GM23248 (cell line): Measurements from ENCODE around the gene SLC25A22. TPM values are rescaled to one million over a fixed set of nuclear protein-coding genes. Genes with fewer than 3 reads are reported as not detected.

Experiments
- DNase-seq: peaks from one replicate; pipeline ENCODE4 v3.0.0-alpha.2; 2015
- H2AFZ ChIP-seq: fragments of 200-600 bp; sonication (generic); 2 replicates; pipeline ENCODE4 v1.6.1; 2016; ENCODE audit warnings: antibody characterized with exemption
- H3F3A ChIP-seq: fragments of 200-600 bp; sonication (generic); 2 replicates; pipeline ENCODE4 v1.6.1; 2016; ENCODE audit warnings: mild to moderate bottlenecking, antibody characterized with exemption, mixed run types; ENCODE audit not compliant: insufficient read depth
- H3K27ac ChIP-seq: fragments of 200-600 bp; sonication (generic); 2 replicates; pipeline ENCODE4 v1.5.1; 2016; ENCODE audit warnings: mild to moderate bottlenecking
- H3K27me3 ChIP-seq: fragments of 200-600 bp; sonication (generic); replicated peaks from 2 replicates; pipeline ENCODE4 v1.6.1; 2016; ENCODE audit warnings: mild to moderate bottlenecking; ENCODE audit not compliant: insufficient read depth
- H3K36me3 ChIP-seq: fragments of 200-600 bp; sonication (generic); 2 replicates; pipeline ENCODE4 v1.6.1; 2016; ENCODE audit warnings: low read depth, mild to moderate bottlenecking
- H3K4me1 ChIP-seq: fragments of 200-600 bp; sonication (generic); 2 replicates; pipeline ENCODE4 v1.6.1; 2016; ENCODE audit warnings: mild to moderate bottlenecking; ENCODE audit not compliant: insufficient read depth
- H3K4me2 ChIP-seq: fragments of 200-600 bp; sonication (generic); one replicate; pipeline ENCODE4 v1.6.1; 2016; ENCODE audit warnings: mild to moderate bottlenecking; ENCODE audit not compliant: unreplicated experiment
- H3K4me3 ChIP-seq: fragments of 200-600 bp; sonication (generic); 2 replicates; pipeline ENCODE4 v1.5.1; 2016; ENCODE audit warnings: mild to moderate bottlenecking
- H3K79me2 ChIP-seq: fragments of 200-600 bp; sonication (generic); 2 replicates; pipeline ENCODE4 v1.6.1; 2016; ENCODE audit warnings: mild to moderate bottlenecking; ENCODE audit not compliant: insufficient read depth
- H3K9ac ChIP-seq: fragments of 200-600 bp; sonication (generic); 2 replicates; pipeline ENCODE4 v1.6.1; 2016; ENCODE audit warnings: mild to moderate bottlenecking
- H3K9me2 ChIP-seq: fragments of 200-600 bp; sonication (generic); 2 replicates; pipeline ENCODE4 v1.6.1; 2016; ENCODE audit warnings: mixed run types, mild to moderate bottlenecking, moderate library complexity; ENCODE audit not compliant: insufficient read depth
- H3K9me3 ChIP-seq: fragments of 200-600 bp; sonication (generic); one replicate; pipeline ENCODE4 v1.6.1; 2017; ENCODE audit warnings: low read depth
- H4K20me1 ChIP-seq: fragments of 200-600 bp; sonication (generic); 2 replicates; pipeline ENCODE4 v1.6.0; 2016; ENCODE audit not compliant: insufficient read depth
- EZH2 ChIP-seq: fragments of 200-600 bp; sonication (generic); IDR thresholded peaks from 2 replicates; pipeline ENCODE4 v1.6.1; 2018; ENCODE audit warnings: antibody characterized with exemption, mild to moderate bottlenecking; ENCODE audit not compliant: insufficient read depth, poor library complexity, severe bottlenecking
- EZH2phosphoT487 ChIP-seq: fragments of 200-600 bp; sonication (generic); IDR thresholded peaks from 2 replicates; pipeline ENCODE4 v1.6.1; 2018; ENCODE audit warnings: antibody characterized with exemption, moderate library complexity, mild to moderate bottlenecking, low read depth; ENCODE audit not compliant: insufficient read depth
- WGBS, 2 experiments: methylation state at CpG; one replicate each; pipeline ENCODE4 v1.1.6; 2015 to 2017; ENCODE audit warnings: low lambda C conversion rate in 2 of 2, low coverage in 1 of 2; ENCODE audit errors: missing lambda C conversion rate in 2 of 2; 5-methylcytosine and 5-hydroxymethylcytosine counted together
- in situ Hi-C: fragments of 300-500 bp; cut with MboI; formaldehyde crosslinking; loops from 2 replicates; pipeline ENCODE4 v1.15.0; 2020
- polyA plus RNA-seq: library from polyadenylated mRNA; unstranded; fragments of >200 nt; fragmentation: Nextera tagmentation; extraction: Ambion mirVana; gene quantifications from 2 replicates; pipeline ENCODE4 v1.2.1, GENCODE V29; 2016
- total RNA-seq: library from RNA; depleted of rRNA; stranded (reverse); fragments of >200 nt; shearing (Covaris generic); gene quantifications from 2 replicates; pipeline ENCODE4 v1.2.3, GENCODE V29; 2014

Gene SLC25A22
- total and polyA plus RNA-seq, 2 experiments from 2014 or later, result 10.5 to 19.4 TPM

GRCh38 chr11:821512-822371 lies 23.7 kb upstream of the SLC25A22 start:
- DNase-seq, result no peak
- 84 to 88% methylated on average over 18 to 22 of the region's 22 CpGs for WGBS, 2 experiments
- H3F3A ChIP-seq, result peaks cover 3% of the 10 kb centered on the region; the same call in 1 of the 2 replicates
- H3K27me3 ChIP-seq, result peaks cover 3% of the 10 kb centered on the region; the same call in 1 of the 2 replicates
- H3K79me2 ChIP-seq, result peaks cover 38% of the 10 kb centered on the region
- H2AFZ ChIP-seq, result no peak overlapping the region
- H3K27ac ChIP-seq, result peak overlapping the region; percentile 77
- H3K4me1 ChIP-seq, result peaks cover 18% of the 10 kb centered on the region
- peak overlapping the region; percentile 79 for H3K4me3 ChIP-seq
- peaks cover 3% of the 10 kb centered on the region; the same call in 1 of the 2 replicates for H3K36me3 ChIP-seq
- peak overlapping the region; percentile 92; the same call in 1 of the 2 replicates for H3K9ac ChIP-seq
- TF ChIP-seq EZH2 (no peak), EZH2phosphoT487 (no peak)
- H4K20me1 ChIP-seq, result no peaks in the 10 kb centered on the region
- no peaks in the 10 kb centered on the region for H3K9me2 ChIP-seq
- no peaks in the 10 kb centered on the region for H3K9me3 ChIP-seq
- in situ Hi-C loops, result no loop called here
- H3K4me2 ChIP-seq, result peak overlapping the region; percentile 88

- no peaks in the 10 kb centered on the region for H3K9me3 ChIP-seq
- H3K9me2 ChIP-seq, result no peaks in the 10 kb centered on the region
- 40 to 53% methylated on average over 11 of the region's 11 CpGs for WGBS, 2 experiments
- peaks cover 38% of the 10 kb centered on the region for H3K79me2 ChIP-seq
- in situ Hi-C loops, result no loop called here
- H3K4me3 ChIP-seq, result peak overlapping the region; percentile 79
- H3K27ac ChIP-seq, result peak overlapping the region; percentile 77
- H3F3A ChIP-seq, result peaks cover 3% of the 10 kb centered on the region; the same call in 1 of the 2 replicates
- TF ChIP-seq EZH2, result no peak
- no peak for TF ChIP-seq EZH2phosphoT487
- no peaks in the 10 kb centered on the region for H4K20me1 ChIP-seq
- H3K4me1 ChIP-seq, result peaks cover 18% of the 10 kb centered on the region
- peak overlapping the region; percentile 92 for H3K9ac ChIP-seq
- no peaks in the 10 kb centered on the region for H3K27me3 ChIP-seq
- DNase-seq, result peak; percentile 89
- H3K4me2 ChIP-seq, result peak overlapping the region; percentile 88
- no peak overlapping the region for H2AFZ ChIP-seq
- H3K36me3 ChIP-seq, result peaks cover 3% of the 10 kb centered on the region; the same call in 1 of the 2 replicates
These were observed 22.8 kb upstream of the SLC25A22 start for GRCh38 chr11:820655-821511.

GRCh38 chr11:819943-820649 lies 22.0 kb upstream of the SLC25A22 start:
- Histone ChIP-seq H3K36me3 (no peaks in the 10 kb centered on the region; the same call in 1 of the 2 replicates), H3K27me3 (no peaks in the 10 kb centered on the region), H3K4me2 (peak overlapping the region; percentile 88), H3K9ac (peak overlapping the region; percentile 92), H3K4me3 (peak overlapping the region; percentile 79), H3F3A (peaks cover 3% of the 10 kb centered on the region; the same call in 1 of the 2 replicates), H3K4me1 (peaks cover 18% of the 10 kb centered on the region), H4K20me1 (no peaks in the 10 kb centered on the region), H3K9me2 (no peaks in the 10 kb centered on the region), H2AFZ (0 out of 2 replicates have a peak overlapping the region, but pooled peaks have one; percentile 17), H3K79me2 (peaks cover 38% of the 10 kb centered on the region), H3K27ac (peak overlapping the region; percentile 77), H3K9me3 (no peaks in the 10 kb centered on the region)
- peak; percentile 75 for DNase-seq
- TF ChIP-seq EZH2phosphoT487, result no peak
- 2% methylated on average over 33 to 44 of the region's 47 CpGs for WGBS, 2 experiments
- in situ Hi-C loops, result no loop called here
